Fibroblast of lung (primary cell): Measurements from ENCODE around the gene GGA3. TPM values are rescaled to one million over a fixed set of nuclear protein-coding genes. Genes with fewer than 3 reads are reported as not detected.
A peak's percentile ranks its signal among the peaks of the same experiment; 100 is the strongest.

Source experiments
- DNase-seq, 2 donors: peaks; one replicate each; pipeline versions ENCODE4 v3.0.0 to v3.0.0-alpha.2; 2010; ENCODE audit warnings: low read depth in 2 of 2
- H2AFZ ChIP-seq: 2 replicates; pipeline ENCODE4 v1.5.1; 2012; ENCODE audit warnings: low read length, control low read depth, inconsistent platforms
- H3K27ac ChIP-seq: 2 replicates; pipeline ENCODE4 v1.5.1; 2011; ENCODE audit warnings: low read length, control low read depth; ENCODE audit not compliant: insufficient read depth
- H3K27me3 ChIP-seq: 2 replicates; pipeline ENCODE4 v1.5.1; 2011; ENCODE audit warnings: mild to moderate bottlenecking, low read length; ENCODE audit not compliant: control insufficient read depth, insufficient read depth
- H3K36me3 ChIP-seq: 2 replicates; pipeline ENCODE4 v1.5.1; 2011; ENCODE audit warnings: low read length; ENCODE audit not compliant: control insufficient read depth, insufficient read depth
- H3K4me1 ChIP-seq: 2 replicates; pipeline ENCODE4 v1.5.1; 2011; ENCODE audit warnings: low read length; ENCODE audit not compliant: control insufficient read depth, insufficient read depth; ENCODE audit errors: extremely low read depth
- H3K4me2 ChIP-seq: 2 replicates; pipeline ENCODE4 v1.5.1; 2011; ENCODE audit warnings: low read length, control low read depth; ENCODE audit not compliant: insufficient read depth; ENCODE audit errors: extremely low read depth
- H3K4me3 ChIP-seq, 4 experiments: fragments of 200-600 bp in 1 of 4; sonication (generic) in 1 of 4; replicated peaks in 1 of 4; 2 replicates each; pipeline ENCODE4 v1.5.1; 2011 to 2016; ENCODE audit warnings: low read length in 4 of 4, low read depth in 3 of 4, mild to moderate bottlenecking in 3 of 4, control low read depth in 2 of 4, inconsistent platforms in 1 of 4, mixed read lengths in 1 of 4; ENCODE audit not compliant: insufficient read depth in 1 of 4; ENCODE audit errors: control extremely low read depth in 1 of 4
- H3K79me2 ChIP-seq: 2 replicates; pipeline ENCODE4 v1.5.1; 2012; ENCODE audit warnings: mild to moderate bottlenecking, low read length, inconsistent platforms; ENCODE audit not compliant: control insufficient read depth, insufficient read depth
- H3K9ac ChIP-seq: 2 replicates; pipeline ENCODE4 v1.5.1; 2011; ENCODE audit warnings: mild to moderate bottlenecking, low read length, control low read depth; ENCODE audit not compliant: insufficient read depth
- H3K9me3 ChIP-seq: 2 replicates; pipeline ENCODE4 v1.5.1; 2012; ENCODE audit warnings: low read depth, low read length; ENCODE audit not compliant: control insufficient read depth, insufficient read depth
- H4K20me1 ChIP-seq: 2 replicates; pipeline ENCODE4 v1.5.1; 2011; ENCODE audit warnings: low read length; ENCODE audit not compliant: control insufficient read depth, insufficient read depth; ENCODE audit errors: extremely low read depth
- EZH2 ChIP-seq: IDR thresholded peaks from 2 replicates; pipeline ENCODE4 v1.5.1; 2012; ENCODE audit warnings: low read length, control low read depth, mild to moderate bottlenecking; ENCODE audit errors: missing control alignments
- polyA plus RNA-seq, 2 donors: library from polyadenylated mRNA; depleted of rRNA in 1 of 2; stranded (reverse) in 1 of 2; unstranded in 1 of 2; fragments of >200 nt; gene quantifications; 2 replicates each; pipeline ENCODE4 v1.2.1, GENCODE V29; 2011 to 2012; ENCODE audit warnings: missing spikeins in 1 of 2
- total RNA-seq: library from RNA; depleted of rRNA; stranded (reverse); fragments of >200 nt; gene quantifications from 2 replicates; pipeline ENCODE4 v1.2.1, GENCODE V29; 2014
- TF ChIP-seq, protein P1 (sequence below), 2 donors: IDR thresholded peaks in 1 of 2; conservative IDR thresholded peaks in 1 of 2; 1 replicate in 1 of 2; 2 replicates in 1 of 2; pipeline ENCODE4 v1.5.1; 2011 to 2012; ENCODE audit warnings: low read length in 2 of 2, control low read depth in 1 of 2, inconsistent platforms in 1 of 2, low read depth in 1 of 2, mild to moderate bottlenecking in 1 of 2

GGA3 gene
- total and polyA plus RNA-seq, 2 donors (not counting 1 experiment from before 2014, with no cell fraction given): 13.0 to 14.4 TPM

DNA sequence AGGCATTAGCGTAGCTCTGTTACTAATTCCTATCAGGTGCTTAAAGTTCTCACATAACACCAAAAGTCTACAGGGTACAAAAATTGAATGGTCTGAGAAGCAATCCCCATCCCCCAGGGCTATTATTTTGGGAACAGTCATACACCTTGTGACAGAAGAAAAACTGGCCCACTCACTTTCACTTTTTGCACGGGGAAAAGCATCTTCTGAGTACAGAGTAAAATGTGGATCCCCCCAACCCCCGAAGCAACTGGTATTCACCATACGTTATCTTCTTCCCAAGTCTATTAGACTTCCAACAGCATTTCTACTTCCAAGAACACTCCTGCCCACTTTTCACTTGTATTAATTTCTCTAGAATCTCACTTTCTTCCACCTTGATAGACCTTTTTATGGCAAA, 11.8 kb downstream of the GGA3 start:
- peak overlapping the region; percentile 27 for H3K27ac ChIP-seq
- no peaks in the 10 kb centered on the region for H4K20me1 ChIP-seq
- no peak for DNase-seq
- no peaks in the 10 kb centered on the region for H3K4me1 ChIP-seq
- no peak overlapping the region for H2AFZ ChIP-seq
- no peaks in the 10 kb centered on the region for H3K9me3 ChIP-seq
- peaks cover 13% of the 10 kb centered on the region for H3K79me2 ChIP-seq
- H3K36me3 ChIP-seq: peaks cover 13% of the 10 kb centered on the region
- H3K4me2 ChIP-seq: no peak overlapping the region
- TF ChIP-seq EZH2: no peak
- TF ChIP-seq, protein P1, sequence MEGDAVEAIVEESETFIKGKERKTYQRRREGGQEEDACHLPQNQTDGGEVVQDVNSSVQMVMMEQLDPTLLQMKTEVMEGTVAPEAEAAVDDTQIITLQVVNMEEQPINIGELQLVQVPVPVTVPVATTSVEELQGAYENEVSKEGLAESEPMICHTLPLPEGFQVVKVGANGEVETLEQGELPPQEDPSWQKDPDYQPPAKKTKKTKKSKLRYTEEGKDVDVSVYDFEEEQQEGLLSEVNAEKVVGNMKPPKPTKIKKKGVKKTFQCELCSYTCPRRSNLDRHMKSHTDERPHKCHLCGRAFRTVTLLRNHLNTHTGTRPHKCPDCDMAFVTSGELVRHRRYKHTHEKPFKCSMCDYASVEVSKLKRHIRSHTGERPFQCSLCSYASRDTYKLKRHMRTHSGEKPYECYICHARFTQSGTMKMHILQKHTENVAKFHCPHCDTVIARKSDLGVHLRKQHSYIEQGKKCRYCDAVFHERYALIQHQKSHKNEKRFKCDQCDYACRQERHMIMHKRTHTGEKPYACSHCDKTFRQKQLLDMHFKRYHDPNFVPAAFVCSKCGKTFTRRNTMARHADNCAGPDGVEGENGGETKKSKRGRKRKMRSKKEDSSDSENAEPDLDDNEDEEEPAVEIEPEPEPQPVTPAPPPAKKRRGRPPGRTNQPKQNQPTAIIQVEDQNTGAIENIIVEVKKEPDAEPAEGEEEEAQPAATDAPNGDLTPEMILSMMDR (conservative IDR thresholded peaks at IDR 0.05 in 1 of 2, IDR thresholded peaks at IDR 0.05 in 1 of 2; ENCODE audit: low read depth in 1 of 2, low read length in 2 of 2): no peak
- H3K9ac ChIP-seq: no peak overlapping the region
- no peak overlapping the region for H3K4me3 ChIP-seq
- H3K27me3 ChIP-seq: no peaks in the 10 kb centered on the region

DNA sequence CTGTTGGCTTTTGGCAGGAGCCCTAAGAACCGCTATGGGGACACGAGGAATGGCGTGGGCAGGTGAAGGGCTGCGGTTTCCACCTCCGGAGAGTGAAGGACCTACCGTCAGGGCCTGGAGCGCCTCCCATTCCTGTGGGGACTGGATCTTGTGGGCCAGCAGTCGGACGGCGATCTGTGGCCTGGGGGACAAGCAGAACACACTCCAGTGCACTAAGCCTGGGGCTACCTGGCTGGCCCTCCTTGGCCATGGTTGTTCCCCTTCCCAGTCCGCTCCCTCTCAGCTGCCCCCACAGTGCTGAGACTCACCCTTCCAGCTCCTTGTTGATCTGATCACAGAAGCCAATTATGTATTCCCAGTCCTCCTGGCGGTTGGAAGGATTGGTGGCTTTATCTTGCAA, 15.0 kb downstream of the GGA3 start:
- DNase-seq: no peak
- Histone ChIP-seq H3K79me2 (peaks cover 12% of the 10 kb centered on the region), H3K36me3 (peaks cover 23% of the 10 kb centered on the region), H3K4me3 (no peak overlapping the region), H3K4me2 (no peak overlapping the region), H3K27ac (no peak overlapping the region), H2AFZ (no peak overlapping the region), H4K20me1 (no peaks in the 10 kb centered on the region), H3K27me3 (no peaks in the 10 kb centered on the region), H3K9ac (no peak overlapping the region), H3K9me3 (no peaks in the 10 kb centered on the region), H3K4me1 (no peaks in the 10 kb centered on the region)
- TF ChIP-seq, protein P1 (conservative IDR thresholded peaks at IDR 0.05 in 1 of 2, IDR thresholded peaks at IDR 0.05 in 1 of 2; ENCODE audit: low read depth in 1 of 2, low read length in 2 of 2): no peak
- no peak for TF ChIP-seq EZH2

DNA sequence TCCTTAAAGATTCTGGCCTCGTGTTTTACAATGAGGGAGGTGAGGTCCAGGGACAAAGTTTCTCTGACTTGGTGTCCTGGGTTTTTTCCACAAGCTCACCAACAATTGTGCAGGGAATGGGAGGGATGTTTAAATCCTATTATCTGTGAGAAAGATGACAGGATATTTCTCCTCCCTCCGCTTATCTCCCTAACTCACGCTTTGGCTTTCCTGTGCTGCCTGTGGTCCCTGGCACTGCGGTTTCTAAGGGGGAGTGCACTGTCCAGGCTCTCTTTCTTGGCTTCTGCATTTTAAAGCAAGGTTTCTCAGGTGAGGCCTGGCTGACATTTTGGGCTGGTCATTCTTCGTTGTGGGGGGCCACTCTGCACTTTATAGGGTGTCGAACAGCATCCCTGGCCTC, 16.4 kb downstream of the GGA3 start:
- Histone ChIP-seq H2AFZ (no peak overlapping the region), H3K36me3 (peaks cover 34% of the 10 kb centered on the region), H3K9me3 (no peaks in the 10 kb centered on the region), H3K4me3 (no peak overlapping the region), H3K4me1 (peaks cover 3% of the 10 kb centered on the region), H3K27me3 (no peaks in the 10 kb centered on the region), H3K79me2 (peaks cover 7% of the 10 kb centered on the region), H3K9ac (no peak overlapping the region), H3K27ac (no peak overlapping the region), H3K4me2 (no peak overlapping the region), H4K20me1 (no peaks in the 10 kb centered on the region)
- no peak for TF ChIP-seq EZH2
- TF ChIP-seq, protein P1 (conservative IDR thresholded peaks at IDR 0.05 in 1 of 2, IDR thresholded peaks at IDR 0.05 in 1 of 2; ENCODE audit: low read depth in 1 of 2, low read length in 2 of 2): no peak
- no peak for DNase-seq
